HG02763 (cell line): ENCODE results near the gene GRHL1.

Source experiments
- ATAC-seq: cut with Tn5 transposase; IDR thresholded peaks from one replicate; pipeline ENCODE4 v1.9.1; 2021; ENCODE audit warnings: mild to moderate bottlenecking, moderate library complexity; ENCODE audit not compliant: unreplicated experiment

The GRHL1 gene

GRCh38 chr2:10036095-10036884, 84.8 kb downstream of the GRHL1 start:
- no peak for ATAC-seq

- no peak for ATAC-seq
Measured at GRCh38 chr2:10038123-10038522, 86.6 kb downstream of the GRHL1 start.

GRCh38 chr2:10038716-10039115, 87.2 kb downstream of the GRHL1 start:
- ATAC-seq: no peak

GRCh38 chr2:10039658-10040410, 88.3 kb downstream of the GRHL1 start:
- no peak for ATAC-seq

GRCh38 chr2:10041711-10042110, 90.2 kb downstream of the GRHL1 start:
- ATAC-seq: no peak

- ATAC-seq: no peak
Measured at GRCh38 chr2:10042301-10043161, 91.0 kb downstream of the GRHL1 start.

GRCh38 chr2:10043256-10043905, 91.9 kb downstream of the GRHL1 start, which contains the start of gene KLF11:
Gene KLF11 (plus strand): TSS chr2:10043550. CDS start chr2:10043717, 167 bp downstream.
- ATAC-seq: peak; percentile 74

- peak; percentile 51 for ATAC-seq
Measured at GRCh38 chr2:10043906-10044601, 92.6 kb downstream of the GRHL1 start.

GRCh38 chr2:10045561-10046355, 94.3 kb downstream of the GRHL1 start:
- ATAC-seq: no peak

GRCh38 chr2:10046931-10047330, 95.4 kb downstream of the GRHL1 start:
- no peak for ATAC-seq

- ATAC-seq: no peak
Measured at GRCh38 chr2:10047616-10048500, 96.4 kb downstream of the GRHL1 start.

GRCh38 chr2:10048501-10049171, 97.1 kb downstream of the GRHL1 start:
- no peak for ATAC-seq
